NCI-H526 treated with DMSO at 0.1 percent for 48 hours (cell line): ENCODE data around the gene GALNT18.

Experiments used
- DNase-seq: peaks from one replicate; lab custom pipeline; 2025; lab: John Stamatoyannopoulos, UW

GALNT18 gene

GRCh38 chr11:11621573-11622339 is at the start of gene GALNT18:
Gene GALNT18, minus strand, starts transcription at chr11:11622005.
- peak; percentile 91 for DNase-seq

- DNase-seq, result no peak
Observed at GRCh38 chr11:11670574-11670973, 48.8 kb upstream of the GALNT18 start.

- DNase-seq, result no peak
Observed at GRCh38 chr11:11669233-11669846, 47.5 kb upstream of the GALNT18 start.

DNA sequence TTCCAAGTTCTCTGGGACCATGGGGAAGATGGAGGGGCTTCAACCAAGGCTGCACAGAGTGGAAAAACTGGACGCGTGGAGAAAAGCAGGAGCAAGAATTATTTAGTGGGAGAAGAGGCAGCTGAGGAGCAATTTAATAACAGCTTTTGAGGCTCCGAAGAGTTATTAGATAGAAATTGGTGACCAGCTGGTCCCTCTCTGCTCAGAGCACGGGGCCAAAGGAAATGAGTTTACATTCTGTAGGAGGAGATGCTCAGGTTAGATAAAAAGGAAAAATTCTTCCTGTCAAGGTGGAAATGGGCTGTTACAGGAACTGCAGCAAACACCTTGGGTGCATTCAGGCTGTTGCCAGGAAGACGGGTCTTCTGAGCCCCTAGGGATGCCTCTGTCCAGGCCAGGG is 47.0 kb upstream of the GALNT18 start:
- DNase-seq, result no peak

DNA sequence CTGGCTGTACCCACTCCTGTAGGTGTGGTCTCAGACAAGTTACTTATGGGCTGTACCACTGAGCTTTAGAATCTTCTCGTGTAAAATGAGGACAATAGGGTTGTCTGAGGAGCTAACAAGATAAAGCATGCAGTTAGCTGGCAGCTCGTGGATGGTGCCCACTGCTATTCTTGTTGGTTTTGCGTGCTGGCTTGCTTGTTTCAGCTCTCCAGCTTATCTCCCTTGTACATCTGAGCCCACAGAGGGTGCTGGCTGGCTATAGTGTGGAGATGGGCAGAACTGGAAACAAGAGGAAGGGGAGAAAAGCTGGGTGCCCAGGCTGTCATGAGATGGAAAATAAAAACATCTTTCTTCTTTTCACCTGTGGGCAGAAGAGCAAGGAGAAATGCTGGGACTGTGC is 46.5 kb upstream of the GALNT18 start:
- DNase-seq, result no peak

DNA sequence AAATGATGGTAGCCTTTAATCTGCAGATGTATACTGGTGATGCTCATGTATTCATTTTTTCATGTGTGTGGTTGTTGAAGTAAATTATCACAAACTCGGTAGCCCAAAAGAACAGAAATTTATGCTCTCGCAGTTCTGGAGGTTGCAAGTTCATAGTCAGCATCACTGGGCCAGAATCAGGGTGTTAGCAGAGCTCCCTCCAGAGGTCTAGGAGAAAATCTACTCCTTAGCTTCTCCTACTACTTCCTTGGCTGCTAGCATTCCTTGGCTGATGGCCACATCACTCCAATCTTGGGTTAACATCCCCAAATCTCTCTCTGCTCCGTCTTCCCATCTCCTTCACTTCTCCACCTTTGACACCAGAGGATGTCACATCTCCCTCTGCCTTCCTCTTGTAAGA is 45.3 kb upstream of the GALNT18 start:
- DNase-seq, result no peak

DNA sequence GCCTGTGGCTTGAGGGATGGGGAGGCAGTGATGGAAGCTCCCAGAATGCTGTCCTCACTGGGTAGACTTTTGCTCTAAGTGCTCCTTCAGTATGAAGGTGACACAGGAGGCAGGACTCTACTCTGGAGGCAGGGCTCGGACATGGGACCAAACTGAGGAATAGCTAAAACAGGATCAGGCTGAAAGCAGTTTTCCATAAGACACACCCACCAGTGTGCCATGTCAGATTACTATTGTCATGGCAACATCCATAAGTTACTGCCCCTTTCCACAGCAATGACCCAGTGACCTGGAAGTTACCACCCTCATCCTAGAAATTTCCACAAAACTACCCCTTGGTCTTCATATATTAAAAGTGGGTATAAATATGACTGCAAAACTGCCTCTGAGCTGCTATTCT is 43.6 kb upstream of the GALNT18 start:
- no peak for DNase-seq

DNA sequence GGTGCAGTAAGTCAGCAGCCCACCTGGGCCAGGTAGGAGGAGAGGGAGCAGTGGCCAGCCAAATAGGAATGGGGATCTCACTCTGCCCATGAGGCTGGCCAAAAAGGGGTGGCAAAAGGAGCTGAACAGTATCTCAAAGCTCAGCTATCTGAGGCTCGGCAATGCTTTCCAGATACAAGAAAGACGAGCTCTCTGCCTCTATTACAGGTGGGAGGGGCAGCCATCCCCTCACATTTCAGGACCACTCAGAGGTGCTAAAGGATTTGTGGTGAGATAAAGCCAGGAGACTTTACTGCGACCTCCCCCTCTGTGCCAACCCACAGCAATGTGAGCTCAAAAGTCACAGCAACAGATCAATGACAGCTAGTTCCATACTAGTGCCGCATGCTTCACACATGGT is 42.1 kb upstream of the GALNT18 start:
- DNase-seq, result no peak

- DNase-seq, result no peak
Observed at GRCh38 chr11:11662578-11662977, 40.8 kb upstream of the GALNT18 start.

DNA sequence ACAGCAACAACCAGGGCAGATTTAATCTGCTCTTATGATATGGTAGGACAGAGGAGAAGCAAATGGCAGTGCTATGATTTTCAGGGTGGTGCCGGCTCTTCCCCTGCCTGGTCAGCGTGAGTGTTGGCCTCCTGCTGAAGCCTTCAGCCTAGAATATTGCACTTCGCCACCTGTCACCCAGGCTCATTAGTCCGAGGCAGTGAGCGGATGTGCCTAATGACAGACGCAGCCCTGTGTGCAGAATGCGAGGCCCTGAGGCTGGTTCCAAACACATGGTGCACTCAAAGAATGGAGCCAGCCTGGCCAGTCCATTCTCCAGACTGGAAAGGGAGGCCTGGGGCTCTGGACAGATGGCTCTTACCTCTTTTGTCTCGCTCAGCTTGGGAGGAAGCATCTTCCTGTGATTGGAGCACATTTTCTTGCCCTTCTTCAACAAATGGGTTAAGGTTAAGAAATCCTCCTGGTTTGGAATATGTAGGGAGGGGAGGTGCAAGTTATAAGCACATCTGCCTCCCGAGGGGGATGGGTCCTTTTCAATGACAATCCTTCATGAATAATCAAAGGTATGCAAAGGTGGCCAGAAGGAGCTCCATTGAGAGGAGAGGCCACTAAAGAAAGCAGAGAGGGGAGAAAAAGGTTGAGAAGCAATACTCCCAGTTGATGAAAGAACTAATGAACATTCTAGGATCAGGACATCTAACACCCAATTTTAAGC is 39.7 kb upstream of the GALNT18 start:
- DNase-seq, result no peak

GRCh38 chr11:11660363-11660740 is 38.5 kb upstream of the GALNT18 start:
- no peak for DNase-seq

- no peak for DNase-seq
Observed at GRCh38 chr11:11659567-11660362, 38.0 kb upstream of the GALNT18 start.

DNA sequence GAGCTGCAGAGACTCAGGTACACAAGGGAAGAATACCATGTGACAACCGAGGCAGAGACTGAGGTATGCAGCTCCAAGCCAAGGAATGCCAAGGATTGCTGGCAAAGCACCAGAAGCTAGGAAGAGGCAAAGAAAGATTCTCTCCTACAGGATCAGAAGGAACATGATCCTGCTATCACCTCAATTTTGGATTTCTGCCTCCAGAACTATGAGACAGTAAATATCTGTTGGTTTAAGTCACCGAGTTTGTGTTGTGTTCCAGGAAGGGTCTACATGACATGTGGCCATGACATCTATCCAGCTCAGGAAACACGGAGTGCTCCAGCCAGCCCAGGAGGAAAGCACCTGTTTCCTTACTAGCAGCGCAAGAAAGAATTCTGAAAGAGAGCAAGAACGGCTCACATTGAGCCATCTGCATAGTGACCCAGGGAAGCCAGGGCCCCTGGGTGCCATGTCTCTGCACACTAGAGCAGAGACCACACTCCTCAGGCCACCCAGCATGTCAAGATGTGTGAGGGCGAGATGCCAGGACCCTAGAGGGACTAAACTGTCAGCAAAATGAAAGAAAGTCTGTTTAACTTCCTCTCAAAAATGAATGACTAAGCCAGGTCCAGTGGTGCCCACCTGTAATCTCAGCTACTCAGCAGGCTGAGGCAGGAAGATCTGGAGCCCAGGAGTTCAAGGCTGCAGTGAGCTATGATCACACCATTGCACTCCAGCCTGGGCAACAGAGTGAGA is 35.6 kb upstream of the GALNT18 start:
- DNase-seq, result no peak

- no peak for DNase-seq
Observed at GRCh38 chr11:11641581-11641980, 19.8 kb upstream of the GALNT18 start.

DNA sequence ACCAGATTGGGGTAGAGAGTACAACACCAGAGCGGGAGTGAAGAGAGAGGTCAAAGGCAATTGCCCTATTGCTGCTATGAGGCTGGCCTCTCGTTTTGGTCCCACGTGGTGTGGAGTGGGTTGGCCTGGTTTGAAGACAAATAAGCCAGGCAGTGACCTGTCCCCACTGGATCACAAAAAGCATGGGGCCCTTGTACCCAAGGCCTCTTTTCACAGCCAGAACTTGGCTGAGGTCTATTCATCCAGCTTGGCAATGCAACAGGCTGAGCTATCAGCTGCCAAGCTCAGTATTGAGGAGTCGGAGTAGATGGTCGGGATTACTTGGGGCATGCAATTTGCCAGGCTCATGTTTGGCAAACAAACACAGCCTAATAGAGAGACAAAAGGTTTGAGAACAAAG is 19.2 kb upstream of the GALNT18 start:
- DNase-seq, result no peak

- DNase-seq, result no peak
Observed at GRCh38 chr11:11640152-11640551, 18.3 kb upstream of the GALNT18 start.

DNA sequence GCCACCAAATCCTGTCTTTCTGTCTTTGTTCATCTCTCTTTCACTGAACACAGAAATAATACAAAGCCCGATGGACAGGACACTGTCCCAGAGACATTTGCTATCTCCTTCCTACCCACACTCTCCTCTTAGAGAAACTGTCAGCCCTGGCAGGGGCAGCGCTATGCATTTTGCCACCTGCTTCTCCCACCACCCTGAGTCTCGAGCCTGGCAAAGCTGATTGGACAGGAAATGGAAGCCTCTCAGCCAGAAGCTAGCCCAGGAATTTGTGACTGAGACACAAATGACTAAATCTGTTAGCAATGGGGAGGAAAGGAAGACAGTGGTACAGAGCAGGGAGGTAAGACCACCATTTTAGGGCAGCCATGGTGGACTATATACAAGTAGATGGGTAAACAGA is 14.9 kb upstream of the GALNT18 start:
- no peak for DNase-seq

DNA sequence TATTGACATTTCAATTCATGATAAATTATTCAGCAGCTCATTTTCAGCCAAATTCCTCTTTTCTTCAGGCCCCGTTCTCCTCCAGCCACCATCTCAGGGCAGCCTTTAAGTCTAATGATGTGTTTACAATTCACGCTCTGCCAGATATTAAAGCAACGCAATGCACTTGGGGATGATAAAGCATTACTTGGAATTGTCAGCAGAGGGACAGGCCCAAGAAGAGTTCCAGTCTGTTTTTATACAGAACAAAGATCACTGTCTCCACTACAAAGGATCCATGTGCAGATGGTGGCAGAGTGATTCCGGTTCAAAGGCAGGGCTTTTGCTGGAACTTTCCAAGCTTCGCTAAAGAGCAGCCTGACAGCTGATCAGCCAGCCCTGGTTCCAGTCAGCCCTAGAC is 13.6 kb upstream of the GALNT18 start:
- DNase-seq, result no peak

- no peak for DNase-seq
Observed at GRCh38 chr11:11629368-11629767, 7.6 kb upstream of the GALNT18 start.

- DNase-seq, result no peak
Observed at GRCh38 chr11:11628651-11629050, 6.8 kb upstream of the GALNT18 start.

DNA sequence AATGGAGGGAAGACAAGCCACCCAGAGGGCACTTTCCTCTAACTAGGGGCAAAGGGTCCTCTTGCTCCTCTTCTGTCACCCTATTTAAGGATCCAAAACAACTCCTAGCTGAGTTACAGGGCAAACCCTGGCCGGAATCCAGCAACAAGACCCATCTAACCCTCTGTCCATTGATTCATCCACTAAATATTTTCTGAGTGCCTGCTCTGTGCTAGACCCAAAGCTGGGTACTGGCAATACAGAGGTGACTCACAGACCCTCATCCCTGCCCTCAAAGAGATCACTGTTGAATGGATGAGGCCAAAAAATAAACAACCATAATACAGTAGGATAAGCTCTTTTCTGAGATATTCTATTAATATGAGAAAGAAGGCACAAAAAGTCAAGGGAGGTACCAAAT is 4.3 kb upstream of the GALNT18 start:
- no peak for DNase-seq

GRCh38 chr11:11624926-11625325 is 3.1 kb upstream of the GALNT18 start:
- DNase-seq, result no peak
